HepG2 (cell line): Measurements from ENCODE around the gene TOP1. TPM values are rescaled to one million over a fixed set of nuclear protein-coding genes. Genes with fewer than 3 reads are reported as not detected.
A peak's percentile ranks its signal among the peaks of the same experiment; 100 is the strongest.

Source experiments
- ARID2 ChIP-seq: sonication (generic); formaldehyde crosslinking; IDR thresholded peaks from 2 replicates; pipeline ENCODE4 v1.8.1; 2022; ENCODE audit warnings: mild to moderate bottlenecking, missing genetic modification reagents, borderline replicate concordance
- ARNT2 ChIP-seq: sonication (generic); formaldehyde crosslinking; IDR thresholded peaks from 2 replicates; pipeline ENCODE4 v1.8.0; 2022; ENCODE audit warnings: mild to moderate bottlenecking, low read depth, missing genetic modification reagents, moderate library complexity
- CBX1 ChIP-seq: IDR thresholded peaks from one replicate; pipeline ENCODE4 v1.6.1; 2016; ENCODE audit warnings: antibody characterized with exemption, low read depth
- GATA4 ChIP-seq: sonication (generic); IDR thresholded peaks from 2 replicates; pipeline ENCODE4 v1.6.1; 2016; ENCODE audit warnings: antibody characterized with exemption, low read depth, borderline replicate concordance
- HCFC1 ChIP-seq: fragments of 150-350 bp; IDR thresholded peaks from 2 replicates; pipeline ENCODE4 v1.6.1; 2014; ENCODE audit warnings: low read depth, low read length
- HIC2 ChIP-seq: sonication (generic); formaldehyde crosslinking; IDR thresholded peaks from 2 replicates; pipeline ENCODE4 v1.9.0; 2022; ENCODE audit warnings: low read depth, missing genetic modification reagents
- ISX ChIP-seq: sonication (generic); formaldehyde crosslinking; conservative IDR thresholded peaks from 2 replicates; pipeline ENCODE4 v1.5.0; 2020; ENCODE audit warnings: missing genetic modification reagents
- NFAT5 ChIP-seq: sonication (generic); formaldehyde crosslinking; IDR thresholded peaks from 2 replicates; pipeline ENCODE4 v1.4.0; 2020; ENCODE audit warnings: missing genetic modification reagents
- PAXIP1 ChIP-seq: sonication (generic); formaldehyde crosslinking; conservative IDR thresholded peaks from 2 replicates; pipeline ENCODE4 v1.4.0; 2020; ENCODE audit warnings: mild to moderate bottlenecking, missing genetic modification reagents, moderate library complexity
- POLR2AphosphoS2 ChIP-seq: IDR thresholded peaks from 2 replicates; pipeline ENCODE4 v1.6.1; 2011; ENCODE audit warnings: low read depth, low read length, improper control_type of control experiment
- SP5 ChIP-seq: IDR thresholded peaks from 2 replicates; pipeline ENCODE4 v1.6.1; 2016; ENCODE audit warnings: low read depth, borderline replicate concordance
- TARDBP ChIP-seq: sonication (generic); formaldehyde crosslinking; IDR thresholded peaks from 2 replicates; pipeline ENCODE4 v1.8.0; 2022; ENCODE audit warnings: mild to moderate bottlenecking, missing genetic modification reagents
- TEF ChIP-seq: sonication (generic); formaldehyde crosslinking; IDR thresholded peaks from 2 replicates; pipeline ENCODE4 v1.5.0; 2020; ENCODE audit warnings: missing genetic modification reagents
- ZNF430 ChIP-seq: sonication (generic); formaldehyde crosslinking; IDR thresholded peaks from 2 replicates; pipeline ENCODE4 v1.9.0; 2021; ENCODE audit warnings: mild to moderate bottlenecking, missing genetic modification reagents
- ZNF570 ChIP-seq: sonication (generic); formaldehyde crosslinking; IDR thresholded peaks from 2 replicates; pipeline ENCODE4 v1.4.0; 2020; ENCODE audit warnings: mild to moderate bottlenecking, missing genetic modification reagents, borderline replicate concordance
- ZNF879 ChIP-seq: sonication (generic); formaldehyde crosslinking; IDR thresholded peaks from 2 replicates; pipeline ENCODE4 v1.8.1; 2023; ENCODE audit warnings: missing genetic modification reagents
- ZSCAN31 ChIP-seq: sonication (generic); formaldehyde crosslinking; IDR thresholded peaks from 2 replicates; pipeline ENCODE4 v1.5.0; 2020; ENCODE audit warnings: low read depth, mild to moderate bottlenecking, missing genetic modification reagents
- polyA plus RNA-seq, 8 experiments: library from polyadenylated mRNA; depleted of rRNA in 3 of 8; stranded (reverse) in 7 of 8; unstranded in 1 of 8; fragments of >200 nt; fragmentation: Illumina TruSeq in 4 of 8; extraction: Trizol in 4 of 8; gene quantifications; 2 replicates each; pipeline versions ENCODE4 v1.2.1 to v1.2.3, GENCODE V29; 2011 to 2016; ENCODE audit warnings: low read depth in 4 of 8, missing spikeins in 1 of 8, mixed read lengths in 1 of 8; ENCODE audit not compliant: insufficient read depth in 1 of 8
- total RNA-seq, 5 experiments: library from RNA; depleted of rRNA; stranded (reverse); fragments of >200 nt; fragmentation: Illumina TruSeq; extraction: Trizol; gene quantifications; 2 replicates each; pipeline ENCODE4 v1.2.3, GENCODE V29; 2016; ENCODE audit warnings: low read depth in 1 of 5

The TOP1 gene
- total and polyA plus RNA-seq, 2 of the 13 experiments (the other 11 are each of a cell fraction or from before 2014, with no cell fraction given): 10.2 to 19.4 TPM

GRCh38 chr20:41136680-41137613, 108.3 kb downstream of the TOP1 start, which contains the start of gene PLCG1 (continued):
- TF ChIP-seq PAXIP1 (no peak), ZSCAN31 (peak; percentile 44; the same call in 1 of the 2 replicates), ZNF570 (CRISPR knock-in tag) (no peak), NFAT5 (CRISPR knock-in tag) (peak; percentile 84), ZNF430 (peak; percentile 88), ZNF879 (CRISPR knock-in tag) (0 out of 2 replicates have a peak, but pooled peaks have one; percentile 64), GATA4 (no peak), SP5 (CRISPR knock-in tag) (no peak; the same call in 1 of the 2 replicates), CBX1 (peak; percentile 90), ARNT2 (CRISPR knock-in tag) (peak; percentile 71), HCFC1 (no peak), ISX (CRISPR knock-in tag) (peak; percentile 95), POLR2AphosphoS2 (no peak), TEF (CRISPR knock-in tag) (no peak), HIC2 (CRISPR knock-in tag) (no peak; the same call in 1 of the 2 replicates), TARDBP (CRISPR knock-in tag) (peak; percentile 83; the same call in 1 of the 2 replicates), ARID2 (CRISPR knock-in tag) (no peak)
